ENCODE measurements around the gene BACH1. TPM values are rescaled to one million over a fixed set of nuclear protein-coding genes. Genes with fewer than 3 reads are reported as not detected.

The BACH1 gene
- total RNA-seq, 2 donors from 2014 or later: 31.3 to 44.3 TPM

- H3K4me3 Mint-ChIP-seq: peak overlapping the region; percentile 44 to 70
- no peak for ATAC-seq (replicated peaks in 1 of 2)
- H3K36me3 Mint-ChIP-seq (ENCODE audit: insufficient read depth in 2 of 2): peaks cover 2 to 5% of the 10 kb centered on the region in 2 donors
- peaks cover 12% of the 10 kb centered on the region for H3K27me3 Mint-ChIP-seq (ENCODE audit: low read depth)
- no peak overlapping the region for H3K27ac Mint-ChIP-seq
- DNase-seq: no peak
- peaks cover 78% of the 10 kb centered on the region for H3K4me1 Mint-ChIP-seq (ENCODE audit: low read depth)
- no peaks in the 10 kb centered on the region for H3K9me3 Mint-ChIP-seq
Measured at GRCh38 chr21:29297483-29298347, 1.0 kb upstream of the BACH1 start.

DNA sequence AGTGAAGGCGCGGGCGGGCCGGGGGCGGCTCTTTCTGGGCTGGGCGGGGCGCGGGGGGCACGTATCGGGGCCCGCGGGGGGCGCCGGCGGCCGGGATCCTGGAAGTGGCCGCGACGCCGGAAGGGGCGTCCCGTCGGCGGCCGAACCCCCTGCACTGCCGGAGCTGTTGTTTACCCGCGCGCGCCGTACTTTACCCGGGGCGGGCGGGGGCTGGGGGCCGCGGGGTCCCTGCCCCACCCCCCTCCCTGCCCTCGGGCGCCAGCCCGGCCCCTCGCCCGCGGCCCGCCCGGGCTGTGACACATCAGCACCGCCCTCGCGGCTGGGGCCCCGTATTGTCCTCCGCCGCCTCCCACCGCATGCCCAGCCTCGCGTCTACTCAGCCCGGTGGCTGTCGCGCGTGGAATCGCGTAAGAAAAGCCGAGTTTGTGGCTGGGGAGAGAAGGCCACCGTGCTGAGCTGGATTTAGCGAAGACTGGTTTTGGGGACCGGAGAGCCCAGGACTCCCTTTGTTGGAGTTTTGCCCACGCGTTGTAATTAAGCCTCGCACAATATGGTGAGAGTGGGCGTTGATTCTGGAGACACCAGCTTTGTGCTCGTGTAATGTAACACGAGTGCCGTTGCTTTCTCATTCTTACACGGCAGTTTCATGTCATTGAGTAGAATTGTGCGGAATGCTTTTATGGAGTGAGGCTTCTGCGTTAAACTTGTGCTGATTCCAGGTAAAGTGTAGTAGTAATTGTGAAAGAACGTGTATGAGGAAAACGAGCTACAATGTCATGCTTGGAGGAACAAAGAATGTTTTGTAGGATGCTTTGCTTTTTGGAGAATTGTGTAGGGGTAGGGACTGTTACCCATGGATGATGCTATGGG lies 559 bp downstream of the BACH1 start:
- H3K4me1 Mint-ChIP-seq (ENCODE audit: low read depth): peaks cover 83% of the 10 kb centered on the region
- H3K27me3 Mint-ChIP-seq (ENCODE audit: low read depth): peaks cover 12% of the 10 kb centered on the region
- peak; percentile 81 to 84 for DNase-seq

GRCh38 chr21:29299916-29300806 lies 1.4 kb downstream of the BACH1 start:
- peaks cover 12% of the 10 kb centered on the region for H3K27me3 Mint-ChIP-seq (ENCODE audit: low read depth)
- H3K4me3 Mint-ChIP-seq: peak overlapping the region; percentile 93 to 96
- peak; percentile 50 to 57 for ATAC-seq (replicated peaks in 1 of 2)
- H3K4me1 Mint-ChIP-seq (ENCODE audit: low read depth): peaks cover 83% of the 10 kb centered on the region
- peaks cover 2 to 5% of the 10 kb centered on the region in 2 donors for H3K36me3 Mint-ChIP-seq (ENCODE audit: insufficient read depth in 2 of 2)
- H3K27ac Mint-ChIP-seq: peak overlapping the region; percentile 92
- H3K9me3 Mint-ChIP-seq: no peaks in the 10 kb centered on the region
- peak; percentile 62 to 67 for DNase-seq

More for the DNA sequence above, 559 bp downstream of the BACH1 start:
- Mint-ChIP-seq H3K36me3 (ENCODE audit: insufficient read depth in 2 of 2) (peaks cover 2 to 5% of the 10 kb centered on the region in 2 donors), H3K4me3 (peak overlapping the region; percentile 93 to 96), H3K27ac (peak overlapping the region; percentile 92), H3K9me3 (no peaks in the 10 kb centered on the region)
- ATAC-seq (replicated peaks in 1 of 2): peak; percentile 67 to 69

- Mint-ChIP-seq H3K9me3 (no peaks in the 10 kb centered on the region), H3K4me1 (ENCODE audit: low read depth) (peaks cover 83% of the 10 kb centered on the region), H3K36me3 (ENCODE audit: insufficient read depth in 2 of 2) (peaks cover 2 to 5% of the 10 kb centered on the region in 2 donors), H3K27me3 (ENCODE audit: low read depth) (peaks cover 12% of the 10 kb centered on the region), H3K4me3 (peak overlapping the region; percentile 93 to 96), H3K27ac (peak overlapping the region; percentile 92)
- ATAC-seq (replicated peaks in 1 of 2) (no peak), DNase-seq (no peak)
Measured at GRCh38 chr21:29300807-29301138, 2.1 kb downstream of the BACH1 start.

DNA sequence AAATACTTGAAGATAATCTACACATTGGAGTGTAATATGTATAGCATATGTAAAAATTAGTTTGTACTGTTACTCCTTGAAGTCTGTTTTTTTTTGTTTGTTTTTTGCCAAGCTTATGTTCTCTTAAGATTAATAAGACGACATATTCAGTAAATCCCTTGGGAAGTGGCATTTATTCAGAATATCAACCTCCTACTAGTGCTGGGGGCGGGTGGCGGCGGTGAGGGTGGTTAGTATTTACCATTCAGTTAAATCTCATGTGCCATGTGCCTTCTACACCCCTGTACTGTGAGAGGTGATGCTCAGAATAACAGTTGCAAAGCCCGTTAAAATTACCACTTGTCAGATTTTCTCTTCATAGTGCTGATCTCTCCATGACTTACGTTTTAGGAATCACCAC lies 3.0 kb downstream of the BACH1 start:
- peak overlapping the region; percentile 24 to 39 for H3K4me3 Mint-ChIP-seq
- no peak for DNase-seq
- peaks cover 12% of the 10 kb centered on the region for H3K27me3 Mint-ChIP-seq (ENCODE audit: low read depth)
- H3K36me3 Mint-ChIP-seq (ENCODE audit: insufficient read depth in 2 of 2): peaks cover 5% of the 10 kb centered on the region in 2 donors
- no peak for ATAC-seq (replicated peaks in 1 of 2)
- no peaks in the 10 kb centered on the region for H3K9me3 Mint-ChIP-seq
- peaks cover 87% of the 10 kb centered on the region for H3K4me1 Mint-ChIP-seq (ENCODE audit: low read depth)
- no peak overlapping the region for H3K27ac Mint-ChIP-seq

DNA sequence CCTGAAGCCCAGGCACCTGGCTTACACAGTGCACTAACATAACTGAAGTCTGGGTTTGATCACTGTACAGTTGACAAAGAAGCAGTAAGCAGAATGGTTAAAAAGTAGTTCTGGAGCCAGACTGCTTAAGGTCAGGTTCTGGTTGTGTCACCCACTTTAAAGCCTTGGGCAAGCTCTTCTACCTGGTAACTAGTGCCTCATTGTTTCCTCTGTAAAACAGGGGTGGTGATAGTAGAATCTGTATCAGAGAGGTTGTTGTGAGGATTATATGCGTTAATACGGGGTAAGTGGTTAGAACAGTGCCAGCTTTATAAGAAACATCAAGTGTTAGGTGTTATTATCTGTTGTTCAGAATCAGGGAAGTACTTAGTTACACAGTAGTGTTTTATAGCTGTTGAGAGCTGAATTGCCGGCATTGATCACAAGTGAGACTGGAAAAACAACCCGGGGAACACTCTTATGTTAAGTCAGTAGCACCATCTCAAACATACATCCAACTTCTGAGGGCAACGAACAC lies 3.7 kb downstream of the BACH1 start:
- H3K4me1 Mint-ChIP-seq (ENCODE audit: low read depth): peaks cover 88% of the 10 kb centered on the region

GRCh38 chr21:29303288-29303687 lies 4.6 kb downstream of the BACH1 start:
- H3K27me3 Mint-ChIP-seq (ENCODE audit: low read depth): no peaks in the 10 kb centered on the region
- H3K9me3 Mint-ChIP-seq: no peaks in the 10 kb centered on the region
- peaks cover 90% of the 10 kb centered on the region for H3K4me1 Mint-ChIP-seq (ENCODE audit: low read depth)
- peak overlapping the region in 1 of 2 donors; percentile 31 for H3K4me3 Mint-ChIP-seq
- ATAC-seq (replicated peaks in 1 of 2) (no peak), DNase-seq (no peak)
- peaks cover 2 to 5% of the 10 kb centered on the region in 2 donors for H3K36me3 Mint-ChIP-seq (ENCODE audit: insufficient read depth in 2 of 2)
- no peak overlapping the region for H3K27ac Mint-ChIP-seq

More for the DNA sequence above, 3.7 kb downstream of the BACH1 start:
- no peak for DNase-seq
- Mint-ChIP-seq H3K27me3 (ENCODE audit: low read depth) (peaks cover 7% of the 10 kb centered on the region), H3K4me3 (peak overlapping the region; percentile 24 to 39), H3K36me3 (ENCODE audit: insufficient read depth in 2 of 2) (peaks cover 4 to 5% of the 10 kb centered on the region in 2 donors), H3K27ac (peak overlapping the region; percentile 2), H3K9me3 (no peaks in the 10 kb centered on the region)
- no peak for ATAC-seq (replicated peaks in 1 of 2)

DNA sequence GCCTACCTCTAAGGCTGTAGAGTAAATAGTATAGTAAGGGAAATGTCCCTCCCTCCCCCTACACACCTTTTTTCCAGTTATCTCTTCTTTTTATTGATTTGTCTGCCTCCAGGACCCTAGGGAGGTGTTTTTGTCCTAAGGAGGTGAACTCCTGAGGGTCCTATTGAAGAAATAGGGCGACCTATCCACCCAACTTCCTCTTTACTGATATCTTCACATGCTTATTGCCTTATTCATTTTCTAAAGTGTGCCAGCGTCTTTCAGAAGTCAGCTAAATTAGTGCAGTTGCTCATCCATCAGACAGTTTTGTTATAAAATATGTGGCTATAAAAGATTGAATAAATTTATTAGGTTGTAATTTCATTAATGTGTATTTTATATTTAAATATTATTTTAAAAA lies 5.9 kb downstream of the BACH1 start:
- Mint-ChIP-seq H3K4me1 (ENCODE audit: low read depth) (peaks cover 100% of the 10 kb centered on the region), H3K27ac (no peak overlapping the region), H3K36me3 (ENCODE audit: insufficient read depth in 2 of 2) (peaks cover under 1 to 3% of the 10 kb centered on the region in 2 donors), H3K9me3 (no peaks in the 10 kb centered on the region), H3K4me3 (peak overlapping the region; percentile 4 to 31), H3K27me3 (ENCODE audit: low read depth) (no peaks in the 10 kb centered on the region)
- DNase-seq (no peak), ATAC-seq (replicated peaks in 1 of 2) (no peak)

DNA sequence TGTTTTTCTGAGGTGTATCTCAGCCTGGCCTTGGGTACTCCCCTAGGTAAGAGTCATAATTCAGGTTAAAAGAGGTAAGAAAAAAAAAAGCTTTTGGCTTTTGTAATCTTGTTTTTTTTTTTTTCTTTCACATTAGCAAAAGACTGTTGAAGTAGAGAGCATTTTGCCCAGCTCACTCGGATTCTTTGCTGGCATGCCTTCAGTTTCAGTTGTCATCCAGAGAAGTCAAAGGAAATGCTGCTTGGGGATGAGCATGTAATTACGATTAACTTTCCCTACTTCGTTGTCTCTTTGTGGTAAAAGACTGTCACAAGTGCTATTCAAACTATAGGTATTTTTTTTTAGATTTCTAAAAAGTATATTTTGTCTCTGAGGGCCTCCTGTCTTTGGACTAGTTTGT lies 6.3 kb downstream of the BACH1 start:
- Mint-ChIP-seq H3K4me3 (peak overlapping the region in 1 of 2 donors; percentile 44), H3K4me1 (ENCODE audit: low read depth) (peaks cover 95% of the 10 kb centered on the region), H3K36me3 (ENCODE audit: insufficient read depth in 2 of 2) (peaks cover 0 to 2% of the 10 kb centered on the region in 2 donors), H3K27ac (no peak overlapping the region), H3K9me3 (no peaks in the 10 kb centered on the region), H3K27me3 (ENCODE audit: low read depth) (no peaks in the 10 kb centered on the region)
- ATAC-seq (replicated peaks in 1 of 2) (no peak), DNase-seq (no peak)

DNA sequence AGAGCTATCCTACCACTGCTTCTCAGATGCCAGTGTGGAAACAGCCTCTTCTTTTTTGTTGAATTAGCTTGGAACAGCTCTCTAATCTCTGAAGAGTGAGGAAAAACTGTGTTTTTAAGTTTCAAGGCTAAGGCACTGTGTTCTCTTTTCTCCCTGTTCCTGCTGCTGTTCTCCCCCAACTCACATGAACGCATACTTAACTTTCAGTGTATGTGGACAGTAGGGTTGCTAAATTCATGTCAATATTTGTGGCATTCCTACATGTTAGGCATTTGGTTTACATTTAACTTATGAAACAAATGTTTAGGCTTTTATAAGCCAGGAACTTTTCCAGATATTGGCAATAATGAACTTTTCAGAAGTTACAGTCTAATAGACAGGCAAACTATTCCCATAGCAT lies 6.8 kb downstream of the BACH1 start:
- peak overlapping the region; percentile 19 to 44 for H3K4me3 Mint-ChIP-seq
- peaks cover 0 to 3% of the 10 kb centered on the region in 2 donors for H3K9me3 Mint-ChIP-seq
- peaks cover 4 to 6% of the 10 kb centered on the region in 2 donors for H3K36me3 Mint-ChIP-seq (ENCODE audit: insufficient read depth in 2 of 2)
- ATAC-seq (replicated peaks in 1 of 2) (no peak), DNase-seq (no peak)
- peaks cover 90% of the 10 kb centered on the region for H3K4me1 Mint-ChIP-seq (ENCODE audit: low read depth)
- no peaks in the 10 kb centered on the region for H3K27me3 Mint-ChIP-seq (ENCODE audit: low read depth)
- peak overlapping the region; percentile 4 for H3K27ac Mint-ChIP-seq

GRCh38 chr21:29306920-29307319 lies 8.2 kb downstream of the BACH1 start:
- H3K9me3 Mint-ChIP-seq: peaks cover 0 to 4% of the 10 kb centered on the region in 2 donors
- H3K27me3 Mint-ChIP-seq (ENCODE audit: low read depth): no peaks in the 10 kb centered on the region
- H3K4me1 Mint-ChIP-seq (ENCODE audit: low read depth): peaks cover 76% of the 10 kb centered on the region
- no peak for DNase-seq
- H3K36me3 Mint-ChIP-seq (ENCODE audit: insufficient read depth in 2 of 2): peaks cover 6% of the 10 kb centered on the region in 2 donors
- H3K4me3 Mint-ChIP-seq: peak overlapping the region; percentile 14 to 54
- no peak overlapping the region for H3K27ac Mint-ChIP-seq
- peak in 1 of 2 donors; percentile 27 for ATAC-seq (replicated peaks in 1 of 2)

Measured in activated T-cell treated with anti-CD3 and anti-CD28 coated beads, Interleukin-2, amount 50 U/mL, for 72 hours (primary cell).